Right lobe of liver (tissue), 4 donors: ENCODE results near the gene RASSF5.

ENCODE experiments used
- CTCF ChIP-seq, 4 donors: fragments of 200-600 bp in 3 of 4; fragments of 450-650 bp in 1 of 4; IDR thresholded peaks; one replicate each; pipeline versions ENCODE4 v1.5.1 to v1.8.0; 2016 to 2022; ENCODE audit warnings: antibody characterized with exemption in 4 of 4, mild to moderate bottlenecking in 2 of 4
- POLR2A ChIP-seq: fragments of 450-650 bp; IDR thresholded peaks from one replicate; pipeline ENCODE4 v1.6.1; 2017; ENCODE audit warnings: antibody characterized with exemption, mild to moderate bottlenecking
- donor health status: DM: no; HTN: no; CAD: no.
- donor health status: DM: no; HTN: no; CAD: no.
- donor health status: DM: no; HTN: yes; CAD: no.

GRCh38 chr1:206497774-206498173 is 9.6 kb upstream of the RASSF5 start:
- TF ChIP-seq CTCF (IDR thresholded peaks at IDR 0.05) (no peak), POLR2A (no peak)
